Astrocyte (in vitro differentiated cells and primary cell): ENCODE measurements around the gene CHAT. TPM values are rescaled to one million over a fixed set of nuclear protein-coding genes. Genes with fewer than 3 reads are reported as not detected.

Experiments
- DNase-seq: peaks from one replicate; pipeline ENCODE4 v3.0.0-alpha.2; 2010; ENCODE audit warnings: low read depth
- FAIRE-seq: peaks from 2 replicates; lab custom pipeline; 2011; peaks lifted over from hg19 to GRCh38; lab: Jason Lieb, UNC
- H2AFZ ChIP-seq: 2 replicates; pipeline ENCODE4 v1.6.0; 2012; ENCODE audit warnings: low read depth, low read length, inconsistent platforms
- H3K27ac ChIP-seq: 2 replicates; pipeline ENCODE4 v1.5.1; 2011; ENCODE audit warnings: low read depth, low read length, inconsistent platforms
- H3K27me3 ChIP-seq: 2 replicates; pipeline ENCODE4 v1.6.0; 2011; ENCODE audit warnings: low read length, inconsistent platforms; ENCODE audit not compliant: insufficient read depth
- H3K36me3 ChIP-seq: 2 replicates; pipeline ENCODE4 v1.5.1; 2011; ENCODE audit warnings: low read length, inconsistent platforms; ENCODE audit not compliant: insufficient read depth
- H3K4me1 ChIP-seq: 2 replicates; pipeline ENCODE4 v1.5.1; 2011; ENCODE audit warnings: low read length, inconsistent platforms; ENCODE audit not compliant: insufficient read depth
- H3K4me2 ChIP-seq: 2 replicates; pipeline ENCODE4 v1.6.0; 2012; ENCODE audit warnings: low read length, inconsistent platforms
- H3K4me3 ChIP-seq: 2 replicates; pipeline ENCODE4 v1.5.1; 2011; ENCODE audit warnings: low read depth, mild to moderate bottlenecking, low read length, inconsistent platforms; ENCODE audit not compliant: insufficient read depth
- H3K79me2 ChIP-seq: 2 replicates; pipeline ENCODE4 v1.6.0; 2012; ENCODE audit warnings: mild to moderate bottlenecking, low read length, inconsistent platforms; ENCODE audit not compliant: insufficient read depth
- H3K9ac ChIP-seq: 2 replicates; pipeline ENCODE4 v1.6.0; 2012; ENCODE audit warnings: mild to moderate bottlenecking, low read length, inconsistent platforms
- H3K9me3 ChIP-seq: 2 replicates; pipeline ENCODE4 v1.5.1; 2012; ENCODE audit warnings: low read depth, mild to moderate bottlenecking, low read length, inconsistent platforms; ENCODE audit not compliant: insufficient read depth
- H4K20me1 ChIP-seq: 2 replicates; pipeline ENCODE4 v1.6.0; 2012; ENCODE audit warnings: low read length, inconsistent platforms; ENCODE audit not compliant: insufficient read depth
- H3K27ac Mint-ChIP-seq: one replicate; pipeline ENCODE4 v1.8.0; 2021; ENCODE audit warnings: mild to moderate bottlenecking, mixed read lengths; ENCODE audit not compliant: unreplicated experiment
- H3K27me3 Mint-ChIP-seq: one replicate; pipeline ENCODE4 v1.8.0; 2021; ENCODE audit warnings: low read depth, mixed read lengths; ENCODE audit not compliant: unreplicated experiment
- H3K36me3 Mint-ChIP-seq: one replicate; pipeline ENCODE4 v1.8.0; 2021; ENCODE audit warnings: low read depth, mixed read lengths; ENCODE audit not compliant: unreplicated experiment
- H3K4me1 Mint-ChIP-seq: one replicate; pipeline ENCODE4 v1.8.0; 2021; ENCODE audit warnings: low read depth, mixed read lengths; ENCODE audit not compliant: unreplicated experiment
- H3K4me3 Mint-ChIP-seq: one replicate; pipeline ENCODE4 v1.8.0; 2021; ENCODE audit warnings: mild to moderate bottlenecking, moderate library complexity, mixed read lengths; ENCODE audit not compliant: unreplicated experiment
- H3K9me3 Mint-ChIP-seq: one replicate; pipeline ENCODE4 v1.8.0; 2021; ENCODE audit warnings: mild to moderate bottlenecking, mixed read lengths; ENCODE audit not compliant: unreplicated experiment
- CTCF ChIP-seq: IDR thresholded peaks from 2 replicates; pipeline ENCODE4 v1.5.1; 2011; ENCODE audit warnings: low read depth, mild to moderate bottlenecking, inconsistent platforms, low read length, moderate library complexity; ENCODE audit not compliant: insufficient read depth
- EZH2 ChIP-seq: IDR thresholded peaks from 2 replicates; pipeline ENCODE4 v1.6.1; 2012; ENCODE audit warnings: mild to moderate bottlenecking, low read length, inconsistent platforms; ENCODE audit not compliant: insufficient read depth
- total RNA-seq: library from RNA; stranded (reverse); gene quantifications from 2 replicates; pipeline ENCODE4 v1.2.1, GENCODE V29; 2021

Gene CHAT
- total RNA-seq, 1 donor from 2014 or later: 1.00 TPM

GRCh38 chr10:49663596-49663995, 49.8 kb downstream of the CHAT start:
- no peaks in the 10 kb centered on the region for H3K4me1 Mint-ChIP-seq
- no peak overlapping the region for H3K4me3 Mint-ChIP-seq
- Histone ChIP-seq H3K9ac (no peak overlapping the region), H3K9me3 (no peaks in the 10 kb centered on the region), H3K27ac (no peak overlapping the region), H2AFZ (no peak overlapping the region), H3K4me3 (no peak overlapping the region), H4K20me1 (no peaks in the 10 kb centered on the region), H3K79me2 (no peaks in the 10 kb centered on the region), H3K36me3 (no peaks in the 10 kb centered on the region), H3K4me2 (no peak overlapping the region), H3K4me1 (no peaks in the 10 kb centered on the region), H3K27me3 (peaks cover 5% of the 10 kb centered on the region)
- FAIRE-seq (no peak), DNase-seq (no peak)
- peaks cover 6% of the 10 kb centered on the region for H3K9me3 Mint-ChIP-seq
- H3K27me3 Mint-ChIP-seq: peaks cover 64% of the 10 kb centered on the region
- TF ChIP-seq CTCF (no peak), EZH2 (no peak)
- H3K27ac Mint-ChIP-seq: no peak overlapping the region
- H3K36me3 Mint-ChIP-seq: no peaks in the 10 kb centered on the region

GRCh38 chr10:49664006-49664841, 50.4 kb downstream of the CHAT start:
- Histone ChIP-seq H2AFZ (no peak overlapping the region), H3K4me1 (no peaks in the 10 kb centered on the region), H3K9ac (no peak overlapping the region), H3K27me3 (peaks cover 7% of the 10 kb centered on the region), H3K4me3 (no peak overlapping the region), H3K79me2 (no peaks in the 10 kb centered on the region), H3K27ac (no peak overlapping the region), H4K20me1 (no peaks in the 10 kb centered on the region), H3K9me3 (no peaks in the 10 kb centered on the region), H3K36me3 (no peaks in the 10 kb centered on the region), H3K4me2 (no peak overlapping the region)
- H3K27ac Mint-ChIP-seq: no peak overlapping the region
- peaks cover under 1% of the 10 kb centered on the region for H3K9me3 Mint-ChIP-seq
- DNase-seq (no peak), FAIRE-seq (no peak)
- TF ChIP-seq EZH2: no peak
- TF ChIP-seq CTCF: no peak
- H3K4me1 Mint-ChIP-seq: no peaks in the 10 kb centered on the region
- no peaks in the 10 kb centered on the region for H3K36me3 Mint-ChIP-seq
- no peak overlapping the region for H3K4me3 Mint-ChIP-seq
- H3K27me3 Mint-ChIP-seq: peaks cover 67% of the 10 kb centered on the region

GRCh38 chr10:49664842-49665355, 51.1 kb downstream of the CHAT start:
- Histone ChIP-seq H3K4me3 (no peak overlapping the region), H3K9me3 (no peaks in the 10 kb centered on the region), H2AFZ (no peak overlapping the region), H3K4me1 (no peaks in the 10 kb centered on the region), H4K20me1 (no peaks in the 10 kb centered on the region), H3K27ac (no peak overlapping the region), H3K36me3 (no peaks in the 10 kb centered on the region), H3K4me2 (no peak overlapping the region), H3K79me2 (no peaks in the 10 kb centered on the region), H3K9ac (no peak overlapping the region), H3K27me3 (peaks cover 7% of the 10 kb centered on the region)
- no peaks in the 10 kb centered on the region for H3K9me3 Mint-ChIP-seq
- FAIRE-seq: no peak
- TF ChIP-seq CTCF (no peak), EZH2 (no peak)
- H3K4me3 Mint-ChIP-seq: no peak overlapping the region
- peaks cover 71% of the 10 kb centered on the region for H3K27me3 Mint-ChIP-seq
- no peaks in the 10 kb centered on the region for H3K36me3 Mint-ChIP-seq
- no peak overlapping the region for H3K27ac Mint-ChIP-seq
- H3K4me1 Mint-ChIP-seq: no peaks in the 10 kb centered on the region
- no peak for DNase-seq
